Testis (tissue), 3 donors: ENCODE results near the gene COPG1. TPM values are rescaled to one million over a fixed set of nuclear protein-coding genes. Genes with fewer than 3 reads are reported as not detected.

Source experiments
- DNase-seq: peaks from one replicate; pipeline ENCODE4 v3.0.0-alpha.2; 2019
- H3K27ac ChIP-seq, 2 donors: fragments of 200-600 bp; sonication (generic); one replicate each; pipeline ENCODE4 v1.5.1; 2019
- H3K27me3 ChIP-seq: fragments of 200-600 bp; sonication (generic); one replicate; pipeline ENCODE4 v1.5.1; 2019
- H3K36me3 ChIP-seq: fragments of 200-600 bp; sonication (generic); one replicate; pipeline ENCODE4 v1.5.1; 2017; ENCODE audit warnings: low read depth; ENCODE audit errors: missing control alignments
- H3K4me1 ChIP-seq: fragments of 200-600 bp; sonication (generic); one replicate; pipeline ENCODE4 v1.5.1; 2019
- H3K4me3 ChIP-seq, 2 donors: fragments of 200-600 bp; sonication (generic); one replicate each; pipeline ENCODE4 v1.5.1; 2017 to 2019
- H3K9me3 ChIP-seq: fragments of 200-600 bp; sonication (generic); one replicate; pipeline ENCODE4 v1.5.1; 2017
- POLR2A ChIP-seq: fragments of 450-650 bp; IDR thresholded peaks from one replicate; pipeline ENCODE4 v1.6.1; 2017; ENCODE audit warnings: antibody characterized with exemption, mild to moderate bottlenecking, moderate library complexity
- WGBS, 2 donors: methylation state at CpG; one replicate each; pipeline ENCODE4 v1.1.5; 2018; 5-methylcytosine and 5-hydroxymethylcytosine counted together
- intact Hi-C: fragments of 100-400 bp; cut with DNase I; formaldehyde crosslinking; loops from one replicate; pipeline ENCODE4 v1.15.1; 2023; ENCODE audit warnings: low total_unique reads
- polyA plus RNA-seq: library from polyadenylated mRNA; stranded (reverse); fragments of 350-450 nt; fragmentation: Illumina TruSeq; extraction: RNeasy Lipid Tissue Mini Kit (QIAGEN cat#74804); gene quantifications from one replicate; pipeline ENCODE4 v1.2.3, GENCODE V29; 2014; ENCODE audit warnings: low read depth, low replicate concordance; ENCODE audit not compliant: insufficient read depth
- total RNA-seq, 2 donors: library from RNA; depleted of rRNA; stranded (reverse); fragments of >200 nt; gene quantifications; one replicate each; pipeline ENCODE4 v1.2.3, GENCODE V29; 2016
- TF ChIP-seq, protein P1 (sequence below), 3 experiments: fragments of 450-650 bp in 2 of 3; fragments of 200-600 bp in 1 of 3; sonication (generic) in 1 of 3; IDR thresholded peaks; one replicate each; pipeline ENCODE4 v1.5.1; 2016 to 2019; ENCODE audit warnings: antibody characterized with exemption in 3 of 3, mild to moderate bottlenecking in 2 of 3, moderate library complexity in 1 of 3

COPG1 gene
- total and polyA plus RNA-seq, 3 donors from 2014 or later, result 94.5 to 113 (median 98.2) TPM

DNA sequence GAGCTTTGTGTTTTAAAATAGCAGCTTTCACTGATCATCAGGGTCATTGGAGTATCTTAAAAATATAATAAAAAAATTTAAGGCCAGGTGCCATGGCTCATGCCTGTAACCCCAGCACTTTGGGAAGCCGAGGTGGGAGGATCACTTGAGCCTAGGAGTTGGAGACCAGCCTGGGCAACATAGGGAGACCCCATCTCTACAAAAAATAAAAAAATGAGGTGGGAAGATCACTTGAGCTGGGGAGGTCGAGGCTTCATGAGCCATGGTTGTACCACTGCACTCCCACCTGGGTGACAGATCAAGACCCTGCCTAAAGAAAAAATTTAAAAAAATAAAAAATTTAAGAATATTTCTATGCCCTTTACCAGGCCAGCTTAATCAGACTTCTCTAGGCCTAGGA, 30.8 kb downstream of the COPG1 start:
- intact Hi-C loops, result no loop called here
- H3K4me1 ChIP-seq, result peaks cover 6% of the 10 kb centered on the region
- TF ChIP-seq, protein P1, sequence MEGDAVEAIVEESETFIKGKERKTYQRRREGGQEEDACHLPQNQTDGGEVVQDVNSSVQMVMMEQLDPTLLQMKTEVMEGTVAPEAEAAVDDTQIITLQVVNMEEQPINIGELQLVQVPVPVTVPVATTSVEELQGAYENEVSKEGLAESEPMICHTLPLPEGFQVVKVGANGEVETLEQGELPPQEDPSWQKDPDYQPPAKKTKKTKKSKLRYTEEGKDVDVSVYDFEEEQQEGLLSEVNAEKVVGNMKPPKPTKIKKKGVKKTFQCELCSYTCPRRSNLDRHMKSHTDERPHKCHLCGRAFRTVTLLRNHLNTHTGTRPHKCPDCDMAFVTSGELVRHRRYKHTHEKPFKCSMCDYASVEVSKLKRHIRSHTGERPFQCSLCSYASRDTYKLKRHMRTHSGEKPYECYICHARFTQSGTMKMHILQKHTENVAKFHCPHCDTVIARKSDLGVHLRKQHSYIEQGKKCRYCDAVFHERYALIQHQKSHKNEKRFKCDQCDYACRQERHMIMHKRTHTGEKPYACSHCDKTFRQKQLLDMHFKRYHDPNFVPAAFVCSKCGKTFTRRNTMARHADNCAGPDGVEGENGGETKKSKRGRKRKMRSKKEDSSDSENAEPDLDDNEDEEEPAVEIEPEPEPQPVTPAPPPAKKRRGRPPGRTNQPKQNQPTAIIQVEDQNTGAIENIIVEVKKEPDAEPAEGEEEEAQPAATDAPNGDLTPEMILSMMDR (IDR thresholded peaks at IDR 0.05), result no peak
- TF ChIP-seq POLR2A, result no peak
- H3K27ac ChIP-seq, result no peak overlapping the region
- no peak for DNase-seq
- 50 to 69% methylated on average over 2 of the region's 2 CpGs for WGBS, 2 donors
- no peaks in the 10 kb centered on the region for H3K36me3 ChIP-seq
- H3K27me3 ChIP-seq, result no peaks in the 10 kb centered on the region
- no peaks in the 10 kb centered on the region for H3K9me3 ChIP-seq
- no peak overlapping the region for H3K4me3 ChIP-seq

GRCh38 chr3:129281726-129282125, 32.3 kb downstream of the COPG1 start:
- Histone ChIP-seq H3K27me3 (no peaks in the 10 kb centered on the region), H3K4me1 (peaks cover 6% of the 10 kb centered on the region), H3K27ac (no peak overlapping the region), H3K4me3 (no peak overlapping the region), H3K9me3 (no peaks in the 10 kb centered on the region), H3K36me3 (no peaks in the 10 kb centered on the region)
- intact Hi-C loops, result no loop called here
- WGBS, 2 donors, result 89 to 91% methylated on average over 5 of the region's 5 CpGs
- TF ChIP-seq, protein P1 (IDR thresholded peaks at IDR 0.05), result no peak
- TF ChIP-seq POLR2A, result no peak
- no peak for DNase-seq

- intact Hi-C loops, result no loop called here
- Histone ChIP-seq H3K36me3 (no peaks in the 10 kb centered on the region), H3K27me3 (no peaks in the 10 kb centered on the region), H3K4me3 (no peak overlapping the region), H3K27ac (no peak overlapping the region), H3K4me1 (peaks cover 4% of the 10 kb centered on the region), H3K9me3 (no peaks in the 10 kb centered on the region)
- no peak for DNase-seq
- 75 to 86% methylated on average over 6 of the region's 6 CpGs for WGBS, 2 donors
- TF ChIP-seq POLR2A, result no peak
- TF ChIP-seq, protein P1 (IDR thresholded peaks at IDR 0.05), result no peak
Measured at GRCh38 chr3:129282727-129283327, 33.4 kb downstream of the COPG1 start.

- no peaks in the 10 kb centered on the region for H3K27me3 ChIP-seq
- no peaks in the 10 kb centered on the region for H3K36me3 ChIP-seq
- H3K9me3 ChIP-seq, result no peaks in the 10 kb centered on the region
- no peak for DNase-seq
- H3K4me1 ChIP-seq, result no peaks in the 10 kb centered on the region
- TF ChIP-seq POLR2A, result no peak
- TF ChIP-seq, protein P1 (IDR thresholded peaks at IDR 0.05), result no peak
- no peak overlapping the region for H3K27ac ChIP-seq
- H3K4me3 ChIP-seq, result no peak overlapping the region
- 96 to 97% methylated on average over 2 of the region's 2 CpGs for WGBS, 2 donors
- intact Hi-C loops, result no loop called here
Measured at GRCh38 chr3:129286081-129286480, 36.7 kb downstream of the COPG1 start.

DNA sequence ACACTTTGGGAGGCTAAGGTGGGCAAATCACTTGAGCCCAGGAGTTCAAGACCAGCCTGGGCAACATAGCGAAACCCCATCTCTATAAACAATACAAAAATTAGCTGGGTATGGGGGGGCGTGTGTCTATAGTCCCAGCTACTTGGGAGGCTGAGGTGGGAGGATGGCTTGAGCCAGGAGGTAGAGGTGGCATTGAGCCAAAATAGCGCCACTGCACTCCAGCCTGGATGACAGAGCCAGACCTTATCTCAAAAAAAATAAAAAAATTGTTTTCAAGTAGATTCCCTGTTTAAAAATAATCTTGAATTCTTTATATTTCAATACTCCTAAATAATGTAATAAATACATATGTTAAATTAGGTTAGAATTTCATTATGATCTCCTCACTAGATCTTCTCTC, 39.0 kb downstream of the COPG1 start:
- H3K36me3 ChIP-seq, result no peaks in the 10 kb centered on the region
- 74 to 76% methylated on average over 3 of the region's 3 CpGs for WGBS, 2 donors

More for the DNA sequence above, 39.0 kb downstream of the COPG1 start:
- H3K4me1 ChIP-seq, result no peaks in the 10 kb centered on the region
- no peak for DNase-seq
- intact Hi-C loops, result no loop called here
- TF ChIP-seq POLR2A, result no peak
- TF ChIP-seq, protein P1 (IDR thresholded peaks at IDR 0.05), result no peak
- no peaks in the 10 kb centered on the region for H3K27me3 ChIP-seq
- H3K9me3 ChIP-seq, result no peaks in the 10 kb centered on the region
- H3K4me3 ChIP-seq, result no peak overlapping the region
- no peak overlapping the region for H3K27ac ChIP-seq
